ENCODE measurements around the gene BPGM.
"Not testable (repeated sequence)": the region's sequence is repeated elsewhere in the genome, so short reads cannot be mapped to it uniquely, and the experiment has no call there.

Gene BPGM

GRCh38 chr7:134667899-134668298 is 21.2 kb downstream of the BPGM start:
- DNase-seq, result no peak

- DNase-seq, result no peak
These were observed 22.7 kb downstream of the BPGM start for GRCh38 chr7:134669388-134669787.

GRCh38 chr7:134669845-134670373 is 23.3 kb downstream of the BPGM start:
- peak; percentile 78 for DNase-seq

DNA sequence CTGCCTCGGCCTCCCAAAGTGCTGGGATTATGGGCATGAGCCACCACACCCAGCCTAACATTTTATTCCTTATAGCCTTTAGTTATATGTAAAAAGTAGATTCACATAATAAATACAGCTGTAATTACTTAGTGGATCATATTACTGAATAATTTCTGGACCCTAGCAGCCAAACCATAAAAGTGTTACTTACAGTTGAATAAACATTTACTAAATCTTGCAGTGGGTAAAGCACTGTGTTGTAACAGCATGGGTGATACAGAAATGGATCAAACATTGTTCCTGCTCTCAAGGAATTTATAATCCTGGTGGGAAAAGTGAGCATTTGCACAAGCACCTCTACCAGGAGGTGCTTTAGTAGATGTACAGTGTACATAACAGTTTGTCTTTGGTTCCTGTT is 25.0 kb downstream of the BPGM start:
- no peak for DNase-seq

DNA sequence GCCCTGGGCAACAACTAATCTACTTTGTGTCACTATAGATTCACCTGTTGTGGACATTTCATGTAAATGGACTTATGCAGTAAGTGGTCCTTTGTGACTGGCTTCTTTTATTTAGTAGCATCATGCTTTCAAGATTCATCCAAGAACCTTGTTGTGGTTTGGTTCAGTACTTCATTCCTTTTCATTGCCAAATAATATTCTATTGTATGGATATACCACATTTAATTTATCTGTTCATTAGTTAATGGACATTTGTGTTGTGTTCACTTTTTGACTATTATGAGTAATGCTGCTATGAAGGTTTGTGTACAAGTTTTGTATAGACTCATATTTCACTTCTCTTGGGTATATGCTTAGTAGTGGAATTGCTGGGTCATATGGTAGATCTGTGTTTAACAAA is 27.8 kb downstream of the BPGM start:
- DNase-seq, result no peak

DNA sequence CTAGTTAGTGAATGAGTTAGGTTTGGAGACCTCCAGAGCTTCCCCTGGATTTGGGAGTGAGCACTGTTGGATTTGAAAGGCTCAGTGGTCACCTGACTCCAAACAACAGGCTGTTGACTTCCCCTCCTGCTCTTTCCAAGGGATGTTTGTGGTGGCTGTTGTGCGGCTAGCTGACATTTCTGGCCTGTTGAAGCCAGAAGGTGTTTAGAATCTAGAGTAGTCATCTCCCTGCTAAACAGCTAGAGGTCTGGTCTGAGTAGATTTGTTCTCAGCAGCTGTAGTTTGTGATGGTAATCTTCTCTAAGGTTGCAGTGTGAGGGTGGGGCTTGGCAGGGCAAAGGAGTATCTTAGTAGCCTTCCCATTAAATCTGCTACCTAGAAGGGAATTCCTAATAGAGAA is 30.1 kb downstream of the BPGM start:
- no peak for DNase-seq

DNA sequence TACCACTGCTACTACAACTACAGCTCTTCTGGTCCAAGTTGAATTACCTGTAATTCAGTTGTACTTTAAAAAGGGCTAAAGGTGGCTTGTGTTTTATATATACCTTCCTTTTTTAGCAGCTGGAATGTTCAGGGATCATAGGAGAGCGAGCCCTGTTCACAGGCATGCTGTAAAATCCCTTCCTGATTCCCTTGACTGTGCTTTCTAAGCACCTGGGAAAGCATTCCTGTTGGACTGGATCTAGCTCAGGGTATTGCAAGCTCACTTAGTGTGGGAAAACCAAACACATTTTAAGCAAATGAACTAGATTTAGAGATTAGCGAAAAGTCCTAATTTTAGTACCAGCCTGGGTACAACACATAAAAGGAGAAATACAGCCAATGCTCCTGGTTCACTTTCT is 31.5 kb downstream of the BPGM start:
- no peak for DNase-seq

GRCh38 chr7:134679006-134679405 is 32.4 kb downstream of the BPGM start:
- no peak for DNase-seq

GRCh38 chr7:134684165-134684564 is 37.5 kb downstream of the BPGM start:
- no peak for DNase-seq

DNA sequence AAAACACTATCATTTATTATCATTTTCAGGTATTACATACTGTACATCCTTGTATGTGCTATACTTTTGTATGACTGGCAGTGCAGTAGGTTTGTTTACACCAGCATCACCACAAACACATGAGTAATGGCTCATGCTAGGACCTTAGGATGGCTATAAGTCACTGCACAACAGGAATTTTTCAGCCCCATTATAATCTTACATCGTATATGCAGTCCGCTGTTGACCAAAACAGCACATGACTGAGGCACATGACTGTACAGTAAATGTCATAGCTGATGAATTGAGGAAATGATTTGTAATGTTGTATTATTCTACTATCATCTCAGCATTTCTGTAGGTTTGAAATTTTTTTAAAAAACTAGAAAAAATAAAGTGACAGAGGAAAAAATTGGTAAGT is 38.6 kb downstream of the BPGM start:
- no peak for DNase-seq

DNA sequence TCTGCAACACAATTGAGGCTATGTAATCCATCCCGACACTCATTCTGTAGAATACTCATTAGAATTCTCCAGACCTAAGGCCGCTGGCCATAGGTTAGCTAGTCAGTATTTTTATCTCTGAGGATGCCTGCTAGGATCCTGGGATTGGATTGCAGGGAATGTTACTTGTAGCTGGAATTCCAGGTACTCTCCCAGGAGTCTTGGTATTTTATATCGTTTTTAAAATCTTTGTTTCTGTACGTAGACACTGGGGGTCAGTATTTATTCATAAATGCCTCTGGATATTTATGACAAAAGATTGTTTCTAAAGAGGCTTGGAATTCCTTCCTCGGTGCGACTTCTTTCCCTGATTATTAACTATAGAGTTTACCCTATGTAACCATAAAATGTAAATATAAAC is 40.1 kb downstream of the BPGM start:
- peak; percentile 33 for DNase-seq

GRCh38 chr7:134689550-134689949 is 42.9 kb downstream of the BPGM start:
- not testable (repeated sequence) for DNase-seq

GRCh38 chr7:134690016-134690415 is 43.4 kb downstream of the BPGM start:
- peak; percentile 8 for DNase-seq

GRCh38 chr7:134690614-134691504 is 44.2 kb downstream of the BPGM start:
- no peak for DNase-seq

DNA sequence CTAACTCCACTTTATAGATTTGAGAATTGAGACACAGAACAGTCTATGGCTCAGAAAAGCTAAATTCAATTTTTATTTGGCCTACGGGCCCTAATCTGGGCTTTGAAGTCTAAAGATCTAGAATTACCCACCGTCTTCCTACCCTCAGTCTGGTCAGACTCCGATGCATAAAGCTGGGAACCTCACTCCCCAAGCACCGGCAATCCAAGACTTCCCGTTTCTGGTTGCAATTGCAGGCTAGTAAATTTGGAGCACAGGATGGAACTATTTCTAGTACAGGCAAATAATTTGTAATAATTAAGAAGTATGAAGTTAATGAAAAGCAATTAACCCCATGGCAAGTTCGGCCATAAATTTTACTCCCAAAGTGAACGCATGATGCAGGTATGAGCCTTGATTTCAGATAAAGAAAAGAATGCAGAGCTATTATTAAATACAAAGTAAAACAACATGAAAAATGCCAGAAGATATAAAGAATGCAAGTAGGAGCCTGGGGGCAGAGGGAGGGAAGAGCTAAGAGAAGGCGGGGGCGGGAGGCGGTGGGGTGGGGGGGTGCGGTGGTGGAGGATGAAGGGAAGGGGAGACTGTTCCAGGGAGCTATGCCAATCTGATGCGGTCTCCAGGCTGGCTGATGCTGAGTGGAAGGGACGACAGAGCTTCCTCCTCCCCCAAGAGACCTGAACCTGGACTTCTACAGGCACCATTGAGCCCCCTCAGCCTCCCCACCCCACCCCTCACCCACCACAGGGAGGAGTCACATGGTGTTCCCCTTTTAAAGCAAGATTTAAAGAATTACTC is 45.1 kb downstream of the BPGM start:
- no peak for DNase-seq

GRCh38 chr7:134692344-134692705 is 45.7 kb downstream of the BPGM start:
- DNase-seq, result no peak

- no peak for DNase-seq
These were observed 46.6 kb downstream of the BPGM start for GRCh38 chr7:134693256-134693655.

GRCh38 chr7:134694299-134694698 is 47.6 kb downstream of the BPGM start:
- no peak for DNase-seq

GRCh38 chr7:134694767-134695166 is 48.1 kb downstream of the BPGM start:
- no peak for DNase-seq

- DNase-seq, result no peak
These were observed 48.7 kb downstream of the BPGM start for GRCh38 chr7:134695321-134695860.

DNA sequence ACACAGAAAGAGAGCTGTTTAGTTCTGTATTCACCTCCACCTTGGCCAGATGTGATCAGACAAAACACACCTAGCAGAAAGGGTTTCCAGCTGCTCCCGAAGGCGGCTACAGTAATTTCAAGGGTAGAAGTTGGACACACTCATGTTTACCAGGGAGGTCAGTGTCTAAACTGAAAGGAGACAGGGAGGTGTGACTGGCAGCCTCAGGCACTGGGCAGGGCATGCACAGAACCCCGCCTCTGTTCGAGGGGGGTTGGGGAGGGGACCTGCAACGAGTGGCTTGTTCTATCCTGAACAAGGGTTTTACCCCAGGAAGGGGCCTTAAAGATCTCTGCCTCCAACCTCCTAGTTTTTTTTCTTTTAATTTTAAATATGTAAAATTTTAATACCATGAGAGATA is 49.6 kb downstream of the BPGM start:
- no peak for DNase-seq

DNA sequence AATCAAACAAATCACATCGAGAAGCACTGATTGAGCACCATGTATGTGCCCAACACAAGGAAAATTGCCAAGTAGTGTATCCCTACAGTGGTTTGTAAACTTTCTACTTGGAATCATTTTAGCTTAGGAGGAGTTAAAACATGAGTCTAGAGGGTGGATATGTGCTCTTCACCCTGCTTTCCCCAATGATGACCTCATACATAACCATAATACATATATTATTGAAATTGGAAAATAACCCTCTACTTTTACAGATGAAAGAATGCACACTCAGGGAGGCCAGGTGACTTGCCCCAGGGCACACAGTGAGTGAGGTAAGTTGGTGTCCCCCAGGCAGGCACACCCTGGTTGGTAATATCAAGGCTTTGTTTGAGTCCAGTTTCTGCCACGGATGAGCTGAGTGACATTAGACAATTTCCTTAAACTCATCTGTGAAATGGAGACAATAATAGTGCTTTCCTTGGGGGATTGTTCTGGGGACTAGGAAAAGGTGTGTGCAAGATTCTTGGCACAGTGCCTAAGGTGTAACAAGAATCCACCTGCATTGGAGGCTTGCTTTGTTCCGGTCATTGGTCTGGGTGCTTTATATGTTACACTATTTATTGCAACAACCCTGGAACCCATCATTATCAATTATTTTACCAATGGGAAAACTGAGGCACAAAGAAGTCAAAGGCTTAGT is 50.7 kb downstream of the BPGM start:
- DNase-seq, result no peak

GRCh38 chr7:134698481-134698880 is 51.8 kb downstream of the BPGM start:
- DNase-seq, result no peak

Data from NCI-H2227 treated with DMSO at 0.1 percent for 48 hours (cell line).